ENCODE measurements around the gene PHF21A. TPM values are rescaled to one million over a fixed set of nuclear protein-coding genes. Genes with fewer than 3 reads are reported as not detected.

The PHF21A gene
- total RNA-seq, 2 experiments from 2014 or later, result 59.5 to 66.2 TPM

DNA sequence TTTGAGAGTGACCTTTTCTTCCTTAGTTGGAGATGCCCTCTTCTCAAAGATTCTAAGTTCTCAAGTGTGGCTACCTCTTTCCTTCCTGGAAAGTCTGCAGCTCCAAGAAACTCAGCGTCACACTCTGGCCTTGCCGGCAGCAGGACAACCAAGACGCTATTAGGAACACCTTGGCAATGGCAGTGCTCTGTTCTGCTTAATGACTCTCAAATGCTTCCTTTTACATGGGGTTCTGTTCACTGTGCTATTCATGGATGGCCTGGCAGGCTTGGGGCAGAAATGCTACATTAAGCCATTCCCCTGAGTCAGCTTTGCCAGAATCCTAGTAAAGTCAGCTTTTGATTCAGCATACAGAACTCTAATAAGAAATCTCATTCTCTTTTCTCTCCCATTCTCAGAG, 172.9 kb downstream of the PHF21A start:
- Histone ChIP-seq H3K27me3 (ENCODE audit: control insufficient read depth in 1 of 2, insufficient read depth in 2 of 2, low read length in 2 of 2) (no peaks in the 10 kb centered on the region), H3K4me1 (ENCODE audit: insufficient read depth, low read length) (no peaks in the 10 kb centered on the region), H3K36me3 (ENCODE audit: insufficient read depth, low read length) (peaks cover 75% of the 10 kb centered on the region), H3K27ac (ENCODE audit: low read depth in 1 of 2, low read length in 2 of 2) (no peak overlapping the region), H3K4me3 (ENCODE audit: low read length) (no peak overlapping the region), H3K9me3 (ENCODE audit: control insufficient read depth in 1 of 2, insufficient read depth in 1 of 2, low read length in 2 of 2) (no peaks in the 10 kb centered on the region)
- Mint-ChIP-seq H3K4me3 (no peak overlapping the region), H3K9me3 (no peaks in the 10 kb centered on the region), H3K4me1 (ENCODE audit: low read depth) (no peaks in the 10 kb centered on the region), H3K27ac (no peak overlapping the region), H3K36me3 (ENCODE audit: low read depth) (peaks cover 98% of the 10 kb centered on the region), H3K27me3 (no peaks in the 10 kb centered on the region)
- intact Hi-C loops (cut with DNase I, micrococcal nuclease), result no loop called here
- ATAC-seq (ENCODE audit: poor library complexity) (no peak), DNase-seq (no peak)
- ChIA-PET POLR2A (no interaction called here), CTCF (interaction anchor here (0.7 kb wide), 1 partner anchor 17 kb away, joined by 3 read pairs; no protein-coding TSS in a partner anchor)
- TF ChIP-seq, protein P1, sequence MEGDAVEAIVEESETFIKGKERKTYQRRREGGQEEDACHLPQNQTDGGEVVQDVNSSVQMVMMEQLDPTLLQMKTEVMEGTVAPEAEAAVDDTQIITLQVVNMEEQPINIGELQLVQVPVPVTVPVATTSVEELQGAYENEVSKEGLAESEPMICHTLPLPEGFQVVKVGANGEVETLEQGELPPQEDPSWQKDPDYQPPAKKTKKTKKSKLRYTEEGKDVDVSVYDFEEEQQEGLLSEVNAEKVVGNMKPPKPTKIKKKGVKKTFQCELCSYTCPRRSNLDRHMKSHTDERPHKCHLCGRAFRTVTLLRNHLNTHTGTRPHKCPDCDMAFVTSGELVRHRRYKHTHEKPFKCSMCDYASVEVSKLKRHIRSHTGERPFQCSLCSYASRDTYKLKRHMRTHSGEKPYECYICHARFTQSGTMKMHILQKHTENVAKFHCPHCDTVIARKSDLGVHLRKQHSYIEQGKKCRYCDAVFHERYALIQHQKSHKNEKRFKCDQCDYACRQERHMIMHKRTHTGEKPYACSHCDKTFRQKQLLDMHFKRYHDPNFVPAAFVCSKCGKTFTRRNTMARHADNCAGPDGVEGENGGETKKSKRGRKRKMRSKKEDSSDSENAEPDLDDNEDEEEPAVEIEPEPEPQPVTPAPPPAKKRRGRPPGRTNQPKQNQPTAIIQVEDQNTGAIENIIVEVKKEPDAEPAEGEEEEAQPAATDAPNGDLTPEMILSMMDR (IDR thresholded peaks at IDR 0.05), result no peak

DNA sequence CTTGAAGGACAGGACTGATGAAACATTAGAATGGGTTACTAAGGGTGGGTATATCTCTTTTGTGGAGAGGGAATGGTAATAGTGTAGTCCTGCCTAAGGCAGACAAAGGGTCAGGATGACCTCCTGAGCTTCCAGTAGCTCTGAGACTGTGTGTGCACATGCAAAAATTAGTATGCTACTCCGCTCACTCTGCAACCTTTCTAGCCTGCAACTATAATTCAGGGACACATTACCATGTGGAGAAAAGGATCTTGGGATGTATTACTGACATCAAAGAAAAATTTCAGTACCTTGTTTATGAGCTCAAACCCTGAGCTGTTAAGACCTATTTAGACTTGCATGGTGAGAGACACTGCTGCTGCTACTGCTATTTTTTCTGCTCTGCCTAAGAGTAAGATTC, 173.4 kb downstream of the PHF21A start:
- no peak overlapping the region for H3K4me3 Mint-ChIP-seq
- no peak overlapping the region for H3K4me3 ChIP-seq (ENCODE audit: low read length)
- TF ChIP-seq, protein P1 (IDR thresholded peaks at IDR 0.05), result no peak
- DNase-seq (no peak), ATAC-seq (ENCODE audit: poor library complexity) (no peak)
- H3K9me3 ChIP-seq (ENCODE audit: control insufficient read depth in 1 of 2, insufficient read depth in 1 of 2, low read length in 2 of 2), result no peaks in the 10 kb centered on the region
- no peaks in the 10 kb centered on the region for H3K4me1 Mint-ChIP-seq (ENCODE audit: low read depth)
- no peaks in the 10 kb centered on the region for H3K27me3 Mint-ChIP-seq
- no peak overlapping the region for H3K27ac Mint-ChIP-seq
- H3K36me3 ChIP-seq (ENCODE audit: insufficient read depth, low read length), result peaks cover 75% of the 10 kb centered on the region
- no peak overlapping the region for H3K27ac ChIP-seq (ENCODE audit: low read depth in 1 of 2, low read length in 2 of 2)
- peaks cover 98% of the 10 kb centered on the region for H3K36me3 Mint-ChIP-seq (ENCODE audit: low read depth)
- intact Hi-C loops (cut with DNase I, micrococcal nuclease), result no loop called here
- POLR2A ChIA-PET, result no interaction called here
- no peaks in the 10 kb centered on the region for H3K27me3 ChIP-seq (ENCODE audit: control insufficient read depth in 1 of 2, insufficient read depth in 2 of 2, low read length in 2 of 2)
- no peaks in the 10 kb centered on the region for H3K4me1 ChIP-seq (ENCODE audit: insufficient read depth, low read length)
- H3K9me3 Mint-ChIP-seq, result no peaks in the 10 kb centered on the region
- CTCF ChIA-PET, result interaction anchor here (0.7 kb wide), 1 partner anchor 17 kb away, joined by 3 read pairs; no protein-coding TSS in a partner anchor

DNA sequence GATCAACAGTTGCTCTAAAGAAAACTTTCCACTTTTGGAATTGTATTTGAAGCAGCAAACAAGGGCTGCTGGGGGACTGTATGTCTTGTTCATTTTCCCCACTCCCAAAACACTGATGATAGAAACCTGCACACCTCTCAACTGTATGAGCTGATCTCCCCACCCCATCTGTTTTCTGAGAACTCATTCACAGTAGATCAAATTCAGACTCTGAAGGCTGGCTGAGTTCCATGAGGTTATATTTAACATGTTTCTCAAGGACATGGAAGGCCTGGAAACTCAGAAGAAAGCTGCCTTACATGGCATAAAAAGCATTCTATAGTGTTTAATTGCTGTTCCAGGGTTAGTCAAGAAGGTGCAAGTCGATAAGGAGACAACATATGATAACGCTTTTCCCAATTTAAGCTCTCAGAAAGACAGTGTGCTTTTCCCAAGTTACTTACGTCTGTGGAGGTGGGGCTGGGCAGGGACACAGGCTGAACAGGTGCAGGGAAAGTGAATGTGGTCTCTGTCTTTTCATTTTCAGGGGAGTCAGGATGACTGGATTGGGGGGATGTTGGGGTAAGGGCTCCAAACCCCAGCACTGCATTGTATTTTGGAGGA, 175.8 kb downstream of the PHF21A start:
- Histone ChIP-seq H3K36me3 (ENCODE audit: insufficient read depth, low read length) (peaks cover 70% of the 10 kb centered on the region), H3K4me1 (ENCODE audit: insufficient read depth, low read length) (no peaks in the 10 kb centered on the region), H3K27me3 (ENCODE audit: control insufficient read depth in 1 of 2, insufficient read depth in 2 of 2, low read length in 2 of 2) (no peaks in the 10 kb centered on the region), H3K27ac (ENCODE audit: low read depth in 1 of 2, low read length in 2 of 2) (no peak overlapping the region), H3K4me3 (ENCODE audit: low read length) (no peak overlapping the region), H3K9me3 (ENCODE audit: control insufficient read depth in 1 of 2, insufficient read depth in 1 of 2, low read length in 2 of 2) (no peaks in the 10 kb centered on the region)
- no peak for DNase-seq
- POLR2A ChIA-PET, result no interaction called here
- intact Hi-C loops (cut with DNase I, micrococcal nuclease), result no loop called here
- Mint-ChIP-seq H3K9me3 (no peaks in the 10 kb centered on the region), H3K27ac (no peak overlapping the region), H3K27me3 (no peaks in the 10 kb centered on the region), H3K36me3 (ENCODE audit: low read depth) (peaks cover 93% of the 10 kb centered on the region), H3K4me3 (no peak overlapping the region), H3K4me1 (ENCODE audit: low read depth) (no peaks in the 10 kb centered on the region)
- TF ChIP-seq, protein P1 (IDR thresholded peaks at IDR 0.05), result no peak
- no peak for ATAC-seq (ENCODE audit: poor library complexity)
- CTCF ChIA-PET, result no interaction called here

Measured in CD4-positive, alpha-beta T cell (primary cell).